ENCODE results near the gene ANKRD6.
A peak's percentile ranks its signal among the peaks of the same experiment; 100 is the strongest.
"Not testable (repeated sequence)": the region's sequence is repeated elsewhere in the genome, so short reads cannot be mapped to it uniquely, and the experiment has no call there.

ANKRD6 gene

DNA sequence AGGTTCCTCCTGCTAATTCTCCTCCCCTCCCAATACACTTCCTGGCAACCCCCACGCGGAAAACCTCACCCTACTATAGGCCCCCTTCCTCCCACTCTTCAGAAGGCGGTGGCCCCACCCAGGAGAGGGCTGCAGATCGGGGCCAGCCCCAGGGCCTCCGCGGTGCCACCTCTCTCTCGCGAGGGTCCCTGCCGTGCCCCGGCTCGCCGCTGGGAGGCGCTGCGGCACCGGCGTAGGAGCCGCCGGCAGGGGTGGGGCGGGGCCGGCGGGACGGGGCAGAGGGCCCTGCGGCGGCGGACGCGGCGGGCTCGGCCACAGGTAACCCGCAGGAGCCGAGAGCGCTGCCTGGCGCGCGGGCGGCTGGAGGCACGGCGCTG lies at the start of gene ANKRD6:
ANKRD6 (plus strand) TSS at position 278 of the 377 bp plus-strand sequence. CDS start 133,825 bp downstream, outside the sequence.
- DNase-seq = peak; percentile 74 to 81

DNA sequence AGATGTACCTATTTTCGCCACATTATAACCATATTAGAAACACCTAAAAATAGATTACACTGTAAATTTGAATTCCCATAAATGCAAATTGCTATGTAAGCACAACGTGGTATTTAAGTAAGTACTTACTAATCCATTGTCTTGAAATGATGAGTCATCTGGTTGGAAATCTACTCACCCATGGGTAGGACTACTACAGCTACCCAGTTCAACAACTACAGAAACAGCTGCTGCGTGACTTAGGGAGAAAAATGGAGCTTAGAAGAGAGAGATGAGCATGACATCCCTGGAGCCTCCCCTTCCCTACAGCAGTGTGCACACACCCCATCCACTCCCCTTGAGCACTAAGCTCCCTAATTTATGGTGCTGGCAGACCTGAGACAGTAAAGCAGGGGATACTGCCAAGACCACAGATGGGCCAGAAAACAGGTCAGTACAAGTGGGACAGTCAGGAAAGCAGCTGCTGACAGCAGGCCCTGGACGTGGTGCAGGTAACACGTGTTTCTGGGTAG lies 47.7 kb upstream of the ANKRD6 start:
- no peak for DNase-seq

DNA sequence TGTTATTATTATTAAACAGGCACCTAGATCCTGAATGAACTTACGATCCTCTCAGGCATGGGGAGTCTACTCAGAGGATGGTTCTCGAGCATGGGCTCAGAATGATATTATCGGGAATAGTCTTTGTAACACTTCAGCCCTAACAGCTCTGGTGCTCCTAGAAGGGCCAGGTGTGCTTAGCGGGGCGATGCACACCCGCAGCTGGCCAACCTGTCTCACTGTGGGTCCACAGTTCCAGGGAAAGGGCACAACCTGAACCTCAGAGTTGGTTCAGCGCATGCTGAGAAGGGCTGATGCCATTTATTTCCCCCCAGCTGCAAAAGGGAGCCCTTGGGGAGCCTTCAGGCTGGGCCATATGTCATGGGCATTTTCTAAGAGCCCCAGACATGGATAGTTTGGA lies 47.1 kb upstream of the ANKRD6 start:
- no peak for DNase-seq

DNA sequence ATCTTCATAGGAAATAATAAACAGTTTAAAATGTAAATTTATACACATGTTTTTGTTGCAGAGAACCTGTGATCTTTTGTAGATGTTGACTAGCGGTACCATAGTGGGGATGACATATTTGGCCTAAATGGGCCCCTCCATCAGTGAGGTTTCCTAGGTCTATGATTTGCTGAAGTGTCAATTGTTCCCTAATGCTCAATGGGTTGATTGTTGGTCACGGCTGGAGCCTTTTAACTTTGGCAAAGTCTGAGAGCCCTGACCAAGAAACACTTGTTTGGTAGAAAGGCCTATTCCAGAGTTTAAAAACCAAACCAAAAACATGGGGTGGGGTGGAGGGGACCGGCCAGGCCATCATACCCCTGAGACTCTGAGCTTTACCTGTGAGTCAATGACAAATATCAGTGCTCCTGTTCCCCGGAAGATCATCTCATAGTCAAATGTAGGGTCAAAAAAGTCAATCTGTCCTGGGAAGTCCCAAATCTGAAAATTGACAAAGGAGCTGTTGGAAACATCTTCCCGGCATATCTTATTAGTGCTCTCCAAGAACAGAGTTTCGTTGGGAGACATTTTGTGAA lies 45.9 kb upstream of the ANKRD6 start:
- DNase-seq = no peak

DNA sequence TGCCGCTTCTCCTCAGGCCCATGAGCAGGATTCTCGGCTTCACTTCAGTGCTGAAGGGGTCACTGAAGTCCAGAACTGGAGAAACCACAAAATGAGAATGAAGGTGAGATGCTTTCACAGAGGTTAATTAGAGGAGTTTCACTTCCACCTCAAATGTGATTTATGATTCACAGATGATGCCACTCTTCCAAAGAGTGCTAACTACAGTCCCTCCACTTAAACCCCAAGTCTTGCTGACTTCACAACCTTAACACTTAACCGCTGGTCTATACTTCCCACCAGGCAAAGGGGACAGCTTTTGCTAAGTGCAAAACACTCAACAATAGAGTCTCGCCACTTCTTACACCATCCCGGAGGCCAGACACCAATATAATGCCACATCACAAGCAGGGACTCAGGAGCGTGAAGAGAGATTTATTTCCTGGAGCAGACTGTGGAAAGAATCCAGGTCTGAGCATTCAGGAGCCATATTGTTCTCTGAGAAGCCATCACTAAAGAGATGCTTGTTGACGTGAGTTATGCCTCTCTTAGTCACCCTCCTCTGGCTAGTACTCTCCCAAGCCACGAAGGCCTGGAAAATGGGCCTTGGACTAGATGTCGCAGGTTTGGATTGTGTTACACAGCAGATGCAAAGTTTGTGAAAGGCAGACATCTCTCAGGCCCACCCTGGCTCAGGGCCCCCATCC lies 45.3 kb upstream of the ANKRD6 start:
- DNase-seq = no peak

DNA sequence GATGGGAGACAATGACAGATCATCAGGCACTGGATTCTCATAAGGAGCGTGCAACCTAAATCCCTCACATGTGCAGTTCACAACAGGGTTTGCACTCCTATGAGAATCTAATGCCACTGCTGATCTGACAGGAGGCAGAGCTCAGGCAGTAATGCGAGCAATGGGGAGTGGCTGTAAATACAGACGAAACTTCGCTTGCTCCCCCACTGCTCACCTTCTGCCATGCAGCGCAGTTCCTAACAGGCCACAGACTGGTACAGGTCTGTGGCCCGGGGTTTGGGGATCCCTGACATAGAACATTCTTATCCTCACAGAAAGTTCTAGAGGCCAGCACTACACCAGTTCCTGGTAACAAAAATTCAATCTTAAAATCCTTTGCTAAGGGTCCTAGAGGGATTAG lies 44.1 kb upstream of the ANKRD6 start:
- DNase-seq = no peak

DNA sequence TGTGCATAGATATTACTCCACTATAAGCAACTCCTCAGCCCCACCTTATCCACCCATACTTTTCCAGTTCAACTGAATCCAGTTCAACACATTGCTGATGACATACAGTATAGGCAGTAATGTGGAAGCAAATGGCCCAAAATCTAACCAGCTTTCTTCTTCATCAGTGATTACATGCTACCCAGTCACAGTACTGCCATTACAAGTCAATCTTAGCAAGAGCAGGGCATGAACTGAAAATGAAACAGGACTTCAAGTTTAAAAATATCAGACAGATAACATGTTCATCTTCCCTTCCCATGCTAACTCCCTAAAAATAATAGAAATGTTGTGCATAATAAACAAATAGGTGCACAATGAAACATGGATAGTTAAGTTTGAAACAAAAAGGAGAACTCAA lies 40.1 kb upstream of the ANKRD6 start:
- no peak for DNase-seq

DNA sequence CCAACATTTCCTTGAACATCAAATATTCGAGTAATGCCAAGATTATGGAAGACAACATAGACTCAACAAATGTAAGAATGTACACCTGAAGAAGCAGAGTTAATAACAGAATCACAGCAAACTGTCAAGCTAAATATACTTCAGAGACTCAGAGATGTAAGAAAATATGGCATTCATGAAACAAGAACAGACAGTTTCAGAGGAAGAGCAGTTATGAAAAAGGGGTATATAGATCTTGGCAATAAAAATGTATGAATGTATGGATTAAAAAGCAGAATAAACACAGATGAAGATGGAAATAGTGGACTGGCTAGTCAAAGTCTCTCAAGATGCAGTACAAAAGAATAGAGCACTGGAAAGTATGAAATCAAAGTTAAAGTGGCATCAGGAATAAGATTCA lies 39.3 kb upstream of the ANKRD6 start:
- no peak for DNase-seq

DNA sequence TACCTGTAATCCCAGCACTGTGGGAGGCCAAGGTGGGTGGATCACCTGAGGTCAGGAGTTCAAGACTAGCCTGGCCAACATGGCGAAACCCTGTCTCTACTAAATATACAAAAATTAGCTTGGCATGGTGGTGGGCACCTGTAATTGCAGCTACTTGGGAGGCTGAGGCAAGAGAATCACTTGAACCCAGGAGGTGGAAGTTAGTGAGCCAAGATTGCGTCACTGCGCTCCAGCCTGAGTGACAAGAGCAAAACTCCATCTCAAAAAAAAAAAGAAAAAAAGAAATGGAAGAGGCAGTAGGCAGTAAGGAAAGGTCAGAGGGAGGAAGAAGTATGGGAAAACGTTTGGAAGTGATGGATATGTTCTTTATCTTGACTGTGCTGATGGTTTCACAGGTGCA lies 35.1 kb upstream of the ANKRD6 start:
- not testable (repeated sequence) for DNase-seq

DNA sequence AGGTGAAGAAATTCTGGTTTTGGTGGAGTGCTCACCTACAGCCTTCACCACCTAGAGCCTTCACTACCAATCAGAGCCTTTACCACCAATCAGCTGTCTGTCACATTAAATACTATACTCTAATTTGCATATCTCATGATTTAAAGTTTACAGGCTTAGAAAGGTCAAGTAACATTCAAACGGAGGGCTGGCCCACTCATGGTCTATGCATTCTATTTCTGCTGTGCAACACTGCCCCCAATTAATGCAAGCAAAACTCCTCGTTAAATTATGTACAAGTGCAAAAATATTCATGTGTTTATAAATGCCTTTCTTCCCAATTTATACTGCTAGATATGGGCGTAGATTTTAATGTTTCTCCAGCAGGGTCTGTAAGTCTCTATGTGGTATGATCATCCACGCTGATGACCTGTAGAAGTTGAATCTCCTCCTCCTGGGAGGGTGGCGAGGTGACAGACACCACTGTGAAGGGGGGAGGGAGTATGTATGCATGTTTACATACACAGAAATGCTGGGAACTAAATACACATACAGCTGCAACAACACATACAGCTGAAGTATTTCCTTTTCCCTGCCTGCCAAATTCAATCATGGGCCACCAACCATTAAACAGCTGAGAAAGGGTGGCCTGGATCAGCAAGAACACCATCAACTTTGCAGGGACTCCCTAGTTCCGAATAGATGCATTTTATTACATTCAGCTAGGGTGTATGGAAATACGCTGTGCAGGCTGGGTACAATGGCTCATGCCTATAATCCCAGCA lies 34.0 kb upstream of the ANKRD6 start:
- no peak for DNase-seq

DNA sequence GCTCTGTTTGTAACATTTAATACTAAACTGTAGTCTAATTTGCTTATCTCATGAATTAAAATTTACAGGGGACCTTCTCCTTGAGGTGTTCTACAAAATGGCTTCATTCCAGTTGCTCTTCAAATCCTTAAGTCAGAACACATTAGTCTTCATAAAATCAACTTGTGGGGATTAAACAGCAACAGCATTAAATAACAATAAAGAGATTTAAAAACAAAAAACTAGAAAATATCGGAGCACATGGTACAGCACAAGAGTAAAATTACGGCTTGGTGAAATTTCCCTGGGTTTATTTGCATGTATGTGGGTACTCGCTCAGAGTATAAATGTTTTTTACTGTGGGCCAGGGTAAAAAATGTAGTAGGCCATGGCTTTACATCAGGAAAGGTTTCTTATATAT lies 32.9 kb upstream of the ANKRD6 start:
- no peak for DNase-seq

DNA sequence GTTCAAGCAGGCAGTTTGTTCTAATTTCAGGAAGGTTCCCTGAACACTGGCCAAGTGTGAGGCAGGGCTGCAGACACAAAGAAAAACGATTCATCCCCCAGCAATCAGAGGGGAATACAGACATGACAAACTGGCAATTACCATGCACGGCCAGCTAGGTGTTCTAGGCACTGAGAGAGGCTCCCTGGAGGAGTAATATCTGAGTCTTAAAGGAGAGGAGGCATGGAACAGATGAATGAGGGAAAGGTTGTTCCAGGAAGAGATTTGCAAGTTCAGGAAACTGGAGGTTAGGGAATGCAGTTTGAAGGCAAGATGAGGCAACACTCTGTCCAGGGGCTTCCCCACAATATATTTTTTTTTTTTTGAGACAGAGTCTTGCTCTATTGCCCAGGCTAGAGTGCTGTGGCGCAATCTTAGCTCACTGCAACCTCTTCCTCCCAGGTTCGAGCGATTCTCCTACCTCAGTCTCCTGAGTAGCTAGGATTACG lies 32.0 kb upstream of the ANKRD6 start:
- peak; percentile 24 to 51 for DNase-seq

DNA sequence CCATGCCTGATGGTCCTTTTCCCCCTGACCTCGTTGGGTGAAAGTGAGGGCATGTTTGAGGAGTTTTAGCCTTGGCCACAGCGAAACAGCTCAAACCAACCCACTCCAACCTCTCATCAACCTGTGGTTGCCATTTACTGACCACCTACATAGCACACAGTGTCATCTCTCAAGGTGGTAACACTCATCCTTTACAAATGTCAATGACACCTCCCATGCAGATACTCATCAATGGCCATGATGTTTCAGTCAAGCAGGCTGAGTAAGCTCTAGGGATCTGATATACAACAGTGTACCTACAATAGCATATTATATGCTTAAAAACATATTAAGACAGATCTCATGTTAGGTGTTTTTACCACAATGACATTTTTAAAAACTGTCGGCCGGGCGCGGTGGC lies 30.2 kb upstream of the ANKRD6 start:
- DNase-seq = no peak

DNA sequence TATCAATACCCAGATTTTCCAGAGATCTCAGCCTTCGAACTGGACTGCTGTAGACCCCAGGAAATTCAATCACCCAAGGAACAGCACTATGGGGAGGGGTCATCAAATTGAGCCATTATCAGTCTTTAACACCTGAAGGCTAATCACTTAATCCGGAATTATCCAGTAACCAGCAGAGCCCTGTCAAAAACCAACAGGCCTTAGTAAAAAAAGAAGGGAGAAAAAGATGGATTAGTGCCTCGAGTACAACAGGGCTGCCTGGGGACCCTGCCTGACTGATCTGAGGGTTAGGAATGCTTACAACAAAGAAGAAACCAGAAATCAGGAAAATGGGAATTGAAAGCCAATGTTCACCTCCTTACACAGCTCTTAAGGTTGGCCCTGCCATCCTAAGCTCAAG lies 28.4 kb upstream of the ANKRD6 start:
- DNase-seq = no peak

DNA sequence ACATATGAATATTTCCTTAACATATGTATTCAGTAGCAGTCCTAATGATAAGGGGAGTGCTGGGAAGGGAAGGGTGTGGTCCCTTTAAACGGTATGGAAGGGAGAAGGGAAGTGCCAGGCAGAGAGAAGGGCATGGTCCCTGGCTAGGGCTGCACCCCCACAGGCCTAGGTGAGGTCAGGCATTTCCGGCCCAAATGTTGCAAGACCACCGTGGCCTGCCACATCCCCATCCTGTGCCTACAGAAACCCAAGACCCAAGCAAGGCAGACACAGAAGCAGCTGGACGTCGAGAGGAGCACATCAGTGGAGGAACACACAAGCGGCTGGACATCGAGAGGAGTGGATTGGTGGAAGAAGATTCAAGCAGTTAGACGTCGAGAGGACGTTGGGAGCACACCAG lies 26.8 kb upstream of the ANKRD6 start:
- peak; percentile 75 to 78 for DNase-seq

DNA sequence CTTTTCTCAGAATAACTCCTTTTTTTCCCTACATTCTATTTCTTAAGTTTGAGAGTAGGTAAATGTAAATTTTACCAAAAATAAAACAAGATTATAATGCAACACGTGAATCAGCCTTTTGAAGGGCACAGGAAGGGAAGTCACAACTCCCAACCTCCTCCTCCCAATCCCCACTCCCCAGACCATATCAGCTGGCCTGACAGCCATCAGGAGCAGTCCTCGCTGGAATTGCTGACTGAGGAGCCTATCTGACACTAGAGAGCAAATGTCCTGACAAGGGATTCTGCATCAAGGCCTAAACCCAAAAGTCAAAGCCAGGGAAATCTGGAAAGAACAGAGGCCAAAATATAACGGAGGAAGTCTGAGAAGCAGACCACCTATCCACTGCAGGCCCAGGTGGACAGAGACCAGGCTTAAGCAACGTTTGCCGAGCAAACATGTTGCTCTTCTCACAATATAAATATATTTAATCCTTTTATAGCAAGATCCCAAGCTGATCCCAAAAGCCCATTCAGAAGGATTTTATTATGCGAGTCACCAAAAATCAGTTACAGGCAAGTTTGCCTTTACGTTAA lies 23.4 kb upstream of the ANKRD6 start:
- no peak for DNase-seq

DNA sequence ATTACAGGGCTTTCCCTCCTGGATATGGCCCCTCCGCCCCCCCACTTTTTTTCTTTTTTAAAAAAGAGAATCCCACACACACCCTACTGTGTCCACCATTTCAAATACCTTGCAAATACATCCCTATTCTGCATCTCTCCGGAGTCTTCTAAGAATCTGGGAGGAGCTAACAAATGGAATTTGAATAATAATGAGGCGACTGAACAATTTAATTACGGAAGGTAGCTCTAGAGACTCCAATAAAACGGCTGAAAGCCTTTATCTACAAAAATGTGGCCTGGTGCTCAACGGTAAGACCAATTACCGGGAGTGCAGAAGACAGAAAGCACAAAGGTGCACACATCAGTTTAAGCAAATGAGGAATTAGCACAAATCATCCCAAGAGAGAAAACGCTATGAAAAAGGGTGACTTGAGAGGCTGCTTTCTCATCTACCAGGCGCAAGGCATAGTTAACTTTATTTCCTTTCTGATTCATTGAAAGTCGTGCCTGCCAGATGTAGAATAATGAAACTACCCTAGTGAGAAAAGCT lies 22.7 kb upstream of the ANKRD6 start:
- peak; percentile 39 to 53 for DNase-seq

DNA sequence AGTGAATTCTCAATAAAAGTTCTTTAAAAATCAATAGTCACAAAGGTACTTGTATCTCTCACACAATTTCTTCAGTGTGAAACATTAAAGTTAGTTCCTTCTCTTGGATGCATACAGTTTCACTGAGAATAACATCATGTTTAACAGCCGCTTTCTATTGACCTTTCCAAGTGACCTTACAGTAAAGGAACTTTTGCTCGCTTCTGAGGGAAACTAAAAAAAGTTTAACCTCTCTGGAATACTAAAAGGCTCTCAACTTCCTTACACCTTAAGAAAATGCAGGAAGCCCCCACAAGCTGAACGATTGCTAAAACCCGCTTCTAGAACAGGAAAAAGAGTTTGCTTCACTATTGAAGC lies 22.2 kb upstream of the ANKRD6 start:
- peak; percentile 36 for DNase-seq

DNA sequence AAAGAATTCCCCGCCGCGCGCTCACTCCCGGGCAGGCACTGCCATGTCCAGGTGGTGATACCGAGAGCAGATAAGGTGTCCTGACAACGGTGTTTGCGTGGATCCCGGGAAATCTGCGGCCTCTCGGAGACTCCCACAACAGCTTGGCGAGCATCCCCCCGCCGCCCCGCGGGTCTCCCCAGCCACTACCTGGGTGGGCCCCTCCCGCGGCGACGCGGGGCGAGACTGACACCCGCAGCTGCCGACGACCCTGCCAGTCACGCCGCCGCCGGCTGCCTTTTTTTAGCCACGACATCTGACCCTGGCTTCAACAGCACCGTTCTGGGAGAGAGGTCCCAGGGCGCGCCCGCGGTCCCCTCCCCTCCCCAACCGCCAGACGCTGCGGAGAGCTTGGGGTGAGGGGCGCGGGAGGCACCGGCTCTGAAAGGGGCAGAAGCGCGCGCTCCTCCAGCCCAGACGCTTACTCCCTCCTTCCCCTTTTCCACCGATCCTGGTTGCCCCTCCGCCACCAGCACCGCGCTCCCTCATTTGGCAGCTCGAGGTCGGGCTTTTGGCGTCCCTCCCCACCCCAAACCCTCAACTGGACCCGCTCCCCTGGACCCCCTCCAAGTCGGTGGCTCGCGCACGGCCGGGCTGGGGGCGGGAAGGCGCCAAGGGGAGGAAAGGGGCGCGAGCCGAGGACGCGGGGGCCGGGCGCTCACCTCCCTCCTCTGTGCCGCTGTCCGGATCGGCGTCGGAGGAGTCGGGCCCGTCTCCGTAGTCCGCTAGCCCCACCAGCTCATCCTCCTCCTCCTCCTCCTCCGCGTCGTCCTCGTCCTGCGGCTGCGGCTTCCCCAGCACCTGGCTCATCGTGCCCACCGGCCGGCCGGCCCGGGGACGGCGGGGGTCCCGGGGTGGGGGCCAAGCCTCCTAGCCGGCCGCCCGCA lies 21.5 kb upstream of the ANKRD6 start:
- DNase-seq = peak; percentile 40 to 45

DNA sequence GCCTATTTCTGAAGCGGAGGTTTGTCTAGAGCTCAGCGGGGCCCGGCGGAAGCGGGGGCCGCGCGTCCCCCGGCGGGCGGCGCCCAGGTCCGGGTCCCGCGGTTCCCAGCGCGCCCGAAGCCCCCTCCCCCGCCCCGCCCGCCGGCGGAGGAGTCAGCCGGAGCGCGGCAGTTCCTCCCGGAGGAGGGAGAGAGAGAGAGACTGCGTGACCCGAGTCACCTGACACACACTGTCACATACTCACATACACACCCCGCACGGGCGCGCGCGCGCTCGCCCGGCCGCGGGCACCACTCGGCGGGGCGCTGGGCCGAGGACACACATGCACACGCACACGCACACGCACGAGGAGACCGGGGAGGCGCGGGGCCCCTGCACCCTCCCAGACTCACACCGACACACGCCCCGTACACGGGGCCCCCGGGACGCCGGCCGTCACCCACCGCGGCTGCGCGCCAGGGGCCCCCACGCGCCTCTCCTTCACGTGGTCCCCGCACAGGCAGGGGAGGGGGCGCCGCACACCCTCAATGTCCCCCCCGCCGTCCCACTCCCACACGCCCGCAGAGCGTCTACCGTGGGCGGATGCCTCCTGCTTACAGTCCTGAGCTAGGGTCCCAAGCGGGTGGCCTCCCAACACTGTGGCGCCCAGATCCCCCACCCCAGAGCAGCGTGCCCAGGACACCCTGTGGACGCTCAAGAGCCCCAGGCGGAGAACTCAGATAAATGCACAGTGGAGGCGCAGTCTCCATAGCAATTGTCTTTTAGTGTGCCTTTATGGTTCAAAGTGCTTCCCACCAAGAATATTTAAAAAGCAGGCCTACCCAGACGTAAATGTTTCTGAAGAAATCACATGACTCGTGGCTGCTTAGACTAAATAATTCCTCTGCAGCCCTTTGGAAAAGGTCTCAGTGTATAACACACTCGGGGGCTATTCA lies 20.6 kb upstream of the ANKRD6 start, which contains the start of gene RRAGD:
RRAGD (minus strand) TSS at position 203 of the 935 bp plus-strand sequence. CDS start 280 bp downstream, outside the sequence.
- DNase-seq = peak; percentile 89 to 90

DNA sequence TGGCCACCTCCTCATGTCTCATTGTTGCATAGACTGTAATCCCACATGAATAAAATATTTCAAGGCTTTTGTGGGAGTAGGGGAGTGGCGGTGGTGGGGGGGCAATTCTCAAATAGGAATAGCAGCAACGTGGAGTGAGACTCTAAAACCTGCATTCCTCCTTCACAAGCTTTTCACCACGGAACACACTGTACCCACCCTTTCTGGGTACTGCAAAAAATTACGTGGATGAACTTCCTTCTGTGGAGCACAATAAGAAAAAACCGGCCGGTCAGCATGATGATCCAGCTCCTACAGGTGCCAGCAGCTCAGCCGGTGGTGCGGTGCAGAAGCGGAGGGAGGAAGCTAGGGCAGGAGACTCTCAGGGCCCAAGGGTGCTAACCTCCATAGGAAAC lies 19.9 kb upstream of the ANKRD6 start:
- peak; percentile 22 to 29 for DNase-seq

Data from AML-193 (cell line).